Activated CD8-positive, alpha-beta memory T cell treated with anti-CD3 and anti-CD28 coated beads, Interleukin-2, amount 10 ng/mL, durations not matched to agents 7 days and 5 days (primary cell): ENCODE results near the gene AHCYL2. TPM values are rescaled to one million over a fixed set of nuclear protein-coding genes. Genes with fewer than 3 reads are reported as not detected.
A peak's percentile ranks its signal among the peaks of the same experiment; 100 is the strongest.
"Not testable (repeated sequence)": the region's sequence is repeated elsewhere in the genome, so short reads cannot be mapped to it uniquely, and the experiment has no call there.

Experiments used
- ATAC-seq: fragments of 150-1000 bp; cut with Tn5 transposase; one replicate; pipeline ENCODE4 v1.10.0; 2021; ENCODE audit warnings: moderate library complexity
- CTCF ChIA-PET: fragments of 350-600 bp; sonication (Branson Sonifier 250); formaldehyde crosslinking; loops from one replicate; lab custom pipeline; 2021; ENCODE audit warnings: antibody characterized with exemption; lab: Charles Lee
- DNase-seq: peaks from one replicate; pipeline ENCODE4 v3.0.0-alpha.2; 2020
- H3K27ac Mint-ChIP-seq: one replicate; pipeline ENCODE4 v1.8.0; 2021; ENCODE audit warnings: mild to moderate bottlenecking, mixed read lengths
- H3K27me3 Mint-ChIP-seq: one replicate; pipeline ENCODE4 v1.8.0; 2021; ENCODE audit warnings: mixed read lengths
- H3K36me3 Mint-ChIP-seq: one replicate; pipeline ENCODE4 v1.8.0; 2021; ENCODE audit warnings: mild to moderate bottlenecking, mixed read lengths
- H3K4me1 Mint-ChIP-seq: one replicate; pipeline ENCODE4 v1.8.0; 2021; ENCODE audit warnings: mixed read lengths
- H3K4me3 Mint-ChIP-seq: one replicate; pipeline ENCODE4 v1.8.0; 2021; ENCODE audit warnings: mild to moderate bottlenecking, moderate library complexity, mixed read lengths
- H3K9me3 Mint-ChIP-seq: one replicate; pipeline ENCODE4 v1.8.0; 2022; ENCODE audit warnings: low read depth, mixed read lengths
- total RNA-seq, 2 experiments: library from RNA; stranded (reverse); gene quantifications; one replicate each; pipeline ENCODE4 v1.2.3, GENCODE V29; 2021

Gene AHCYL2
- total RNA-seq, 2 experiments from 2014 or later = 12.7 to 12.8 TPM

DNA sequence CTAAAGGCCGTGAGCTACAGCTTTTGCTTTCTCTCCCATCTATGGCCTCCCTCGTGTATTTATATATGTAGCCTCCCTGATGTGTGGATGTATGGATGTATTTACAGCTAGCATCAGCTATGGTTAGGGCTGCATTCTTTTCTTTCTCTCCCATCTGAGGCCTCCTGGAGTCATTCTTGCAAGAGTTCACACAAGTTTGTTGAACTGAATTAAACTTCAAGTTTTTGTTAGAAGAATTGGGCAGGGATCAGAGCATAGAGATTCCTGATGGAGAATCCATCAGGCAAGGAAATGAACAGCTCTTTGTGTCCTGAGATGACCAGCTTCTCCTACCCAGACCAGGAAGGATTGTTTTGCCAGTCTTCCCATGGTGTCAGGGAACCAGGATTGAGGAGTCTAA is 60.3 kb downstream of the AHCYL2 start:
- Mint-ChIP-seq H3K4me3 (no peak overlapping the region), H3K27ac (no peak overlapping the region), H3K9me3 (no peaks in the 10 kb centered on the region), H3K4me1 (peaks cover 3% of the 10 kb centered on the region), H3K27me3 (no peaks in the 10 kb centered on the region), H3K36me3 (peaks cover 1% of the 10 kb centered on the region)
- CTCF ChIA-PET = interaction anchor here (0.8 to 4.9 kb wide), 6 partner anchors 13 to 121 kb away, joined by 3 to 24 read pairs (median 6); no protein-coding TSS in a partner anchor
- ATAC-seq (no peak), DNase-seq (no peak)

DNA sequence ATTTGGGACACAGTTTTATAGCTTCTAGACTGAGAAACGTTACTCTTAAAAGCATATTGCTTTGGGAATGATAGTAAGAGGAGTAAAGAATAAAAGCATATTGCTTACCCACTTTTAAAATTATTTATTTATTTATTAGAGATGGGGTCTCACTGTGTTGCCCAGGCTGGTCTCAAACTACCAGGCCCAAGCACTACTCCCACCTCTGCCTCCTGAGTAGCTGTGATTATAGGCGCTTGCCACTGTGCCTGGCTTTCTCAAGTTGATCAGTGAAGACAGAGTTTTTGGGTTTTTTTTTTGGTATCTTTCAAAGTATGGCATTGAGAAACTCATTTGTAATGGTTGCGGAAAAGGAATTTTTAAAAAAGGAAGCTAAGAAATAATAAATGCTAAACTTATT is 68.0 kb downstream of the AHCYL2 start:
- no peak overlapping the region for H3K27ac Mint-ChIP-seq
- no peaks in the 10 kb centered on the region for H3K36me3 Mint-ChIP-seq
- DNase-seq (no peak), ATAC-seq (no peak)
- H3K4me1 Mint-ChIP-seq = no peaks in the 10 kb centered on the region
- CTCF ChIA-PET = interaction anchor here (1.2 kb wide), 1 partner anchor 74 kb away, joined by 5 read pairs; no protein-coding TSS in a partner anchor
- H3K9me3 Mint-ChIP-seq = no peaks in the 10 kb centered on the region
- no peak overlapping the region for H3K4me3 Mint-ChIP-seq
- H3K27me3 Mint-ChIP-seq = no peaks in the 10 kb centered on the region

DNA sequence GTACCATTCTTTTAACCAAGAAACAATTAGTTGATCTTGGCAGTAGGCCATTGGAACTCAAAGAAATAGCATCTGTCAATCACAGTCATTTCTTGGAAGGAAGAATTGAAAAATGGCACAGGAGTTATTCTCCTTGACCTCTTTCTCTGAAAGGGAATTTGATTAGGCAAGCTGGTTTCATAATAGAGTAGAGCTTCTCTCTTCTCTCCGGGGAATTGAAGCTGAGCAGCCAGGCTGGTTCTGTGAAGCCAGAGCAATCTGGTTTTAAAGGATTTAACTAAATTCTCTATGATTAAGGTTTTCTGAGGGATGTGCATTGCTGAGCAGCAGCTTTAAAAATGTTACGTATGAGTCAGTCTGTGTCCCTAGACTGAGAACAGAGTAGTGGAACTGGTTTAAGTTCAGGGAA is 70.2 kb downstream of the AHCYL2 start:
- Mint-ChIP-seq H3K9me3 (no peaks in the 10 kb centered on the region), H3K27me3 (no peaks in the 10 kb centered on the region), H3K27ac (no peak overlapping the region), H3K4me1 (no peaks in the 10 kb centered on the region), H3K36me3 (no peaks in the 10 kb centered on the region), H3K4me3 (no peak overlapping the region)
- no peak for ATAC-seq
- DNase-seq = no peak
- CTCF ChIA-PET = interaction anchor here (0.7 to 5.3 kb wide), 7 partner anchors 8 to 131 kb away, joined by 3 to 103 read pairs (median 3); no protein-coding TSS in a partner anchor

DNA sequence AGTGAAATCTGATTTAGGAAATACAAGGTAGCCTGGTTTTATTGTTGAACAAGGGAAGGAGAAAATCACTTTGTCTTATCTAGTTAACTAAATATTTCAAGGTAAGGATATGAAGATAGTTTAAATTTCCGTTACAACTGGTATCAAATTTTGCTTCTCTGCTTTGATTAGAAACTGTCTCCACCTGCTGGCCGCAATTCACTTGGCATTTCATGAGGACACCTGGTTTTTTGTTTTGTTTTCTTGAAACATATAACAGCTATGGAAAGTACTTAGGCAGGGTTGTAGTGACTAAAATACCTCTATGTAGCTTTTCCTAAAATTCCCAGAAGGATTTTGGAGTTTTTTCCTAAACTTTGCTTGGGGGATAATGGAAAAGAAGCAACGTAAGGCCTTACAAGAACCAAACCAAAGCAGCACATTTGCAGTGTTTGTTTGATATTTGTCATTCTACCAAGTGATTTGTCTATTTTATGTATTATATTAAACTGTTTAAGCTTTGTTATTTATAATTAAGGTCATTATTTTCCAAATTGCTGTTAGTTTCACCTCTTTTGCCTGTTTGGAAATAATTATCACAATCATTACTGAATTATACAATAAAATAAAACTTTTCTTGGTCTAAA is 73.6 kb downstream of the AHCYL2 start:
- Mint-ChIP-seq H3K27ac (no peak overlapping the region), H3K36me3 (peaks cover 3% of the 10 kb centered on the region), H3K27me3 (no peaks in the 10 kb centered on the region), H3K4me3 (no peak overlapping the region), H3K4me1 (no peaks in the 10 kb centered on the region), H3K9me3 (peaks cover 3% of the 10 kb centered on the region)
- CTCF ChIA-PET = interaction anchor here (0.7 to 5.3 kb wide), 19 partner anchors 9 to 135 kb away, joined by 3 to 103 read pairs (median 4); partner anchors contain the start of gene AHCYL2
- ATAC-seq = no peak
- DNase-seq = peak; percentile 73

DNA sequence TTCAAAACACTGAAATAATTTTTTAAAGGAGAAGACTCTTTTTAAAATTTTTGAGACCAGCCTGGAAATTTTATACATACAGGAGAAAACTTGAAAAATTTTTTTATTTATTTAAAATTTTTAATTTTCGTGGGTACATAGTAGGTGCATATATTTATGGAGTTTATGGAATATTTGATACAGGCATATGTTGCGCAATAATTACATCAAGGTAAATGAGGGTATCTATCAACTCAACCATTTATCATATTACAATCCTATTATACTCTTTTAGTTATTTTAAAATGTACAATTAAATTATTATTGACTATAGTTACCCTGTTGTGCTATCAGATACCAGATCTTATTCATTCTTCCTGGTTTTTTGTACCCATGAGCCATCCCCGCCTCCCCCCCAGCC is 75.1 kb downstream of the AHCYL2 start:
- H3K4me1 Mint-ChIP-seq = no peaks in the 10 kb centered on the region

DNA sequence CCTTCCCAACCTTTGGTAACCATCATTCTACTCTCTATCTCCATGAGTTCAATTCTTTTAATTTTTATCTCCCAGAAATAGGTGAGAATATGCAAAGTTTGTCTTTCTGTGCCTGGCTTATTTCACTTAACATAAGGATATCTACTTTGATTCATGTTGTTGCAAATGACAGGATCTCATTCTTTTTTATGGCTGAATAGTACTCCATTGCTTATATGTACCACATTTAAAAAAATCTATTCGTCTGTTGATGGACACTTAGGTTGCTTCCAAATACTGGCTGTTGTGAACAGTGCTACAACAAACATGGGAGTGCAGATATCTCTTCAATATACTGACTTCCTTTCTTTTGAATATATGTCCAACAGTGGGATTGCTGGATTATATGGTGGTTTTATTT is 75.5 kb downstream of the AHCYL2 start:
- not testable (repeated sequence) for H3K9me3 Mint-ChIP-seq
- CTCF ChIA-PET = interaction anchor here (1.3 kb wide), 1 partner anchor 71 kb away, joined by 3 read pairs; no protein-coding TSS in a partner anchor

More for the DNA sequence above, 75.1 kb downstream of the AHCYL2 start:
- no peak for DNase-seq
- peaks cover 10% of the 10 kb centered on the region for H3K36me3 Mint-ChIP-seq
- peaks cover 7% of the 10 kb centered on the region for H3K9me3 Mint-ChIP-seq
- no peaks in the 10 kb centered on the region for H3K27me3 Mint-ChIP-seq
- H3K27ac Mint-ChIP-seq = no peak overlapping the region
- CTCF ChIA-PET = interaction anchor here (5.3 kb wide), 1 partner anchor 80 kb away, joined by 103 read pairs; no protein-coding TSS in a partner anchor
- ATAC-seq = no peak
- H3K4me3 Mint-ChIP-seq = no peak overlapping the region

DNA sequence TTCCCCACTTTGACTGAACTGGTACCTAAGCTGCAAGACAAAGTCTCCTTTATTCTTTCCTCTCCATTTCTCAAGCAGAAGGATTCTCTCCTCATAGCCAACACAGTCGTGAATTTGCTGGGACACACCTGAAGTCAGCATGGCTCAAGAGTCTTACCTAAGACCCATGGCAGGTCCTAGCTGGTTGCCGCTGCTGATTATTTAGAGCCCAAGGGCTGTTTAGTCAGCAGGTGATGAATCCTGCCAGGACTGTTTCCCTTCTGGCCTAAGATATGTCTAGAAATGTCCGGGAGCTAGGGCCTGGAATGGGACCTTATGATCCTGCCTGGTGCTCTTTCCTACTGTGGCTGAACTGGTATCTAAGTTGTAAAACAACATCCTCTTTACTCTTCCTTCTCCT is 82.8 kb downstream of the AHCYL2 start:
- Mint-ChIP-seq H3K27ac (no peak overlapping the region), H3K9me3 (peaks cover 7% of the 10 kb centered on the region), H3K27me3 (no peaks in the 10 kb centered on the region), H3K4me3 (no peak overlapping the region), H3K4me1 (no peaks in the 10 kb centered on the region), H3K36me3 (peaks cover 11% of the 10 kb centered on the region)
- CTCF ChIA-PET = interaction anchor here (1.4 kb wide), 1 partner anchor 10 kb away, joined by 5 read pairs; no protein-coding TSS in a partner anchor
- DNase-seq = no peak
- no peak for ATAC-seq

More for the DNA sequence above, 75.5 kb downstream of the AHCYL2 start:
- ATAC-seq, H3K27ac Mint-ChIP-seq, H3K4me3 Mint-ChIP-seq, H3K36me3 Mint-ChIP-seq, H3K4me1 Mint-ChIP-seq, H3K27me3 Mint-ChIP-seq, DNase-seq: not testable (repeated sequence)

DNA sequence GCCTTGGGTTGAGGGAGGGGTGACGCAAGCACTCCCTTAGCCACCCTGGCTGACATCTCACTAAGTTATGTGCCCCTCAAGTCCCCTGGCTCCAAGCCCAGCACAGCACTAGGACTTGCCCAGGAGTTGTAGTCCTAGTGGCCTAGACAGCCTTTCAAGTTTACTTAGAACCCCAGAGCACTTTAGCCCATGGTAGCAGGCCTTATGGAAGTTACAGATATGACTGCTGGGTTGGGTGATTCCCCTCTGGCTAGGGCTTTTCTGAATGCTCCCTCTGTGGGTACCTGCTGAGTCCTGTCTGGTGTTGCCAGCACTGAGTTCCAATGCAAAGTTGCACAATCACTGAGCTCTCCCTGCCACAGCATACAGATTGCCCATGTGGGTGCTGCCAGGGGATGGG is 83.2 kb downstream of the AHCYL2 start:
- peaks cover 13% of the 10 kb centered on the region for H3K36me3 Mint-ChIP-seq
- H3K4me3 Mint-ChIP-seq = no peak overlapping the region
- ATAC-seq (no peak), DNase-seq (no peak)
- no peaks in the 10 kb centered on the region for H3K27me3 Mint-ChIP-seq
- CTCF ChIA-PET = interaction anchor here (1.4 kb wide), 1 partner anchor 10 kb away, joined by 5 read pairs; no protein-coding TSS in a partner anchor
- H3K9me3 Mint-ChIP-seq = peaks cover 7% of the 10 kb centered on the region
- H3K4me1 Mint-ChIP-seq = no peaks in the 10 kb centered on the region
- H3K27ac Mint-ChIP-seq = no peak overlapping the region

DNA sequence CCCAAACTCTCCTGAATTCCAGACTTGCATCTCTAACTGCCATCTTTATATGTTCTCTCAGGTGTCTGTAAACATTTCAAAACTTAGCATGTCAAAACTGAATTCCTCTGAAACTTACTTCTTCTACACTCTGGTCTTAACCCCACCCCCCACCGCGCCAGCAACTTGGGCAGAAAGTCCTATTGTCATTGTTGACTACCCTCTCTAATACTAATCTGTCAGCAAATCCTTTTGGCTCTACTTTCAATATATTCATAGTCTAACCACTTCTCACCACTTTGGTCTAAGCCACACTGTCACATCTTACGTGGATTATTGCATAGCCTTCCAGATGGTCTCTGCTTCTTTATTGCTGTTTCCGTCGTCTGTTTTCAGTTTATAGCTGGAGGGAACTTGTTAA is 86.6 kb downstream of the AHCYL2 start:
- Mint-ChIP-seq H3K4me1 (peaks cover 3% of the 10 kb centered on the region), H3K27ac (no peak overlapping the region), H3K27me3 (no peaks in the 10 kb centered on the region), H3K36me3 (peaks cover 2% of the 10 kb centered on the region), H3K9me3 (no peaks in the 10 kb centered on the region), H3K4me3 (no peak overlapping the region)
- DNase-seq (no peak), ATAC-seq (no peak)
- CTCF ChIA-PET = interaction anchor here (0.8 to 1.6 kb wide), 2 partner anchors 13 to 40 kb away, joined by 4 to 5 read pairs; no protein-coding TSS in a partner anchor

DNA sequence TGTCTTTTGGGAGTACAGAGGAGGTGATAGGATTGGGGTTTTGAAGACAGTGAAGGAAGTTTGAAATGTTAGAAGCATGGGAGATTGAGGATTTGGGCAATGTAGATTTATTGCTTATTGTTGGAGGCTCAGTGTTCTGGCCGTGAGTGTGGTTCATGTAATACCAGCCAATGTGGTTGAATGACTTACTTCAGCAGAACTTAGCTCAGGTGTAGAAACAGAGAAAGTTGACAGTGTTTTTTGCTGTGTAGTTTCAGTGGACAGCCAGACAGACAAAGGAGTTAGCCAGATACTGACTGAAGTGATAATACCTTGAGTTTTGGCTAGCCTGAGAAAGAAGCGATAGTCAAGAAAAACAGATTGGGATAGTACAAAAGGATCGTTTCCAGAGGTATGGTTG is 88.5 kb downstream of the AHCYL2 start:
- CTCF ChIA-PET = interaction anchor here (1.6 kb wide), 1 partner anchor 42 kb away, joined by 5 read pairs; no protein-coding TSS in a partner anchor
- Mint-ChIP-seq H3K27me3 (no peaks in the 10 kb centered on the region), H3K9me3 (no peaks in the 10 kb centered on the region), H3K36me3 (peaks cover 2% of the 10 kb centered on the region), H3K27ac (no peak overlapping the region), H3K4me1 (peaks cover 3% of the 10 kb centered on the region), H3K4me3 (no peak overlapping the region)
- ATAC-seq = no peak
- DNase-seq = no peak

DNA sequence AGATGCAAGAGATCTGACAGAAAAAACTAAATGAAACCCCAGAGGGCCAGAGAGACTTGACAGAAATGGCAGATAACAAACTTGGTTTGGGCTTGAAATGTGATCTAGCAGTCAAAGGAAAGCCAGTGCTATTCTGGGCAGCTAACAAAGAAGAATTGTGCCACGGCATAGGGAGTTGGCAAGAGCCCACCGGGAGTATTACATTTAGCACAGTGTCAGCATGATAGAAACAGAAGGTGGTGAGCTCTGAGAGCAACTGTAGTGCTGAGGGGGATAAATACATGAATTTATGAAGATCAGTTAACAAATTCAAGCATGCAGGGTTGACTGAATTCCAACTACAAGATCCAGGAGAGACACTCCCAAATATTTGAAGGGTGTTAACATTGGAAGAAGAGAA is 91.1 kb downstream of the AHCYL2 start:
- Mint-ChIP-seq H3K9me3 (no peaks in the 10 kb centered on the region), H3K27ac (no peak overlapping the region), H3K4me3 (no peak overlapping the region), H3K4me1 (peaks cover 3% of the 10 kb centered on the region), H3K27me3 (no peaks in the 10 kb centered on the region), H3K36me3 (peaks cover 2% of the 10 kb centered on the region)
- no peak for DNase-seq
- CTCF ChIA-PET = no interaction called here
- no peak for ATAC-seq

DNA sequence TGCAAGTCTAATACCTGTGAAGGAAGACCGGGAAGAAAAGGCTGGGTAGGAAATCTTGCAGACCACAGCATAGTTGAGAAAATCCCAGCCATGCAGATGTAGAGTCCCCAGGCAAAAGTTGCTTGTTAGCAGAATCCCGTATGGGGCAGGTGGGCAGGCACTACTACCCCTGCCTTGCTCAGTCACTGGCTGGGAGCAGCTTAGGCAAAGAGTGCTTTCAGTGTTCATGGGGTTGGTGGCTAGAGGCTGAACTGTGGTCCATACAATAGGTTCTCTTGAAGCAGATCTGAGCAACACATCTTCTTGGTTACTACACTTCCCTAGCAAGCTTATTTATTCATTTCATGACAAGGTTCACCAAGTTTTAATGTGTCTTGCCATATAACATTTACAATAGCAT is 92.6 kb downstream of the AHCYL2 start:
- Mint-ChIP-seq H3K4me1 (peaks cover 3% of the 10 kb centered on the region), H3K36me3 (peaks cover 6% of the 10 kb centered on the region), H3K27ac (no peak overlapping the region), H3K9me3 (no peaks in the 10 kb centered on the region), H3K27me3 (no peaks in the 10 kb centered on the region), H3K4me3 (no peak overlapping the region)
- CTCF ChIA-PET = interaction anchor here (1.4 to 1.6 kb wide), 3 partner anchors 26 to 99 kb away, joined by 4 read pairs; no protein-coding TSS in a partner anchor
- DNase-seq = no peak
- ATAC-seq = no peak

DNA sequence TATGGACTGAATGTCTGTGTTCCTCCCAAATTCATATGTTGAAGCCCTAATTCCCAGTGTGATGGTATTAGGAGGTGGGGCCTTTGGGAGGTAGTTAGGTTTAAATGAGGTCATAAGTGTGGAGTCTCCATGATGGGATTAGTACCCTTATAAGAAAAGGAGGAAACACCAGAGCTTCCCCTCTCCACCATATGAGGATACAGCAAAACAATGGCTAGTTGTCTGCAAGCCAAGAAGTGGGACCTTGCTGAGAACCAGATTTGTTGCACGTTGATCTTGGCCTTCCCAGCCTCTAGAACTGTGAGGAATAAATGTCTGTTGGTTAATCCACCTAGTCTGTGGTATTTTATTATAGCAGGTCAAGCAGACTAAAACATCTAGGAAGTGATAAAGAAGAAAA is 102.2 kb downstream of the AHCYL2 start:
- Mint-ChIP-seq H3K27me3 (no peaks in the 10 kb centered on the region), H3K4me3 (no peak overlapping the region), H3K36me3 (peaks cover 13% of the 10 kb centered on the region), H3K27ac (no peak overlapping the region), H3K4me1 (no peaks in the 10 kb centered on the region), H3K9me3 (peaks cover 2% of the 10 kb centered on the region)
- no peak for ATAC-seq
- CTCF ChIA-PET = interaction anchor here (1.1 kb wide), 1 partner anchor 70 kb away, joined by 3 read pairs; no protein-coding TSS in a partner anchor
- no peak for DNase-seq
